Neural progenitor cell (in vitro differentiated cells): ENCODE results near the gene SMOC2. TPM values are rescaled to one million over a fixed set of nuclear protein-coding genes. Genes with fewer than 3 reads are reported as not detected.

Experiments
- DNase-seq: peaks from one replicate; pipeline ENCODE4 v3.0.0-alpha.2; 2016; ENCODE audit warnings: low spot score
- H2AFZ ChIP-seq: fragments of 200-600 bp; sonication (generic); replicated peaks from 2 replicates; pipeline ENCODE4 v1.6.1; 2016; ENCODE audit warnings: antibody characterized with exemption
- H3F3A ChIP-seq: fragments of 200-600 bp; sonication (generic); 2 replicates; pipeline ENCODE4 v1.6.1; 2016; ENCODE audit warnings: antibody characterized with exemption, low read depth
- H3K27ac ChIP-seq: fragments of 200-600 bp; sonication (generic); 2 replicates; pipeline ENCODE4 v1.5.1; 2016; ENCODE audit warnings: mild to moderate bottlenecking
- H3K27me3 ChIP-seq: fragments of 200-600 bp; sonication (generic); 2 replicates; pipeline ENCODE4 v1.6.1; 2016; ENCODE audit warnings: mild to moderate bottlenecking, moderate library complexity
- H3K36me3 ChIP-seq: fragments of 200-600 bp; sonication (generic); 2 replicates; pipeline ENCODE4 v1.5.1; 2016
- H3K4me1 ChIP-seq: fragments of 200-600 bp; sonication (generic); 2 replicates; pipeline ENCODE4 v1.6.1; 2016; ENCODE audit warnings: mixed run types
- H3K4me2 ChIP-seq: fragments of 200-600 bp; sonication (generic); 2 replicates; pipeline ENCODE4 v1.6.1; 2016
- H3K4me3 ChIP-seq: fragments of 200-600 bp; sonication (generic); 2 replicates; pipeline ENCODE4 v1.5.1; 2016
- H3K79me2 ChIP-seq: fragments of 200-600 bp; sonication (generic); 2 replicates; pipeline ENCODE4 v1.6.1; 2016; ENCODE audit warnings: low read depth
- H3K9ac ChIP-seq: fragments of 200-600 bp; sonication (generic); 2 replicates; pipeline ENCODE4 v1.6.1; 2016
- H3K9me3 ChIP-seq: fragments of 200-600 bp; sonication (generic); 2 replicates; pipeline ENCODE4 v1.5.1; 2016; ENCODE audit warnings: low read depth
- H4K20me1 ChIP-seq: fragments of 200-600 bp; sonication (generic); 2 replicates; pipeline ENCODE4 v1.6.1; 2016; ENCODE audit warnings: low read depth
- H3K27ac Mint-ChIP-seq: 3 replicates; pipeline ENCODE4 v1.8.0; 2021; ENCODE audit warnings: mixed read lengths
- H3K27me3 Mint-ChIP-seq: 2 replicates; pipeline ENCODE4 v1.8.0; 2022; ENCODE audit warnings: low read depth, mild to moderate bottlenecking, inconsistent platforms, moderate library complexity, mixed read lengths; ENCODE audit not compliant: insufficient read depth
- H3K36me3 Mint-ChIP-seq: 3 replicates; pipeline ENCODE4 v1.8.0; 2021; ENCODE audit warnings: mixed read lengths
- H3K4me1 Mint-ChIP-seq: 3 replicates; pipeline ENCODE4 v1.8.0; 2021; ENCODE audit warnings: mixed read lengths
- H3K4me3 Mint-ChIP-seq: 3 replicates; pipeline ENCODE4 v1.8.0; 2021; ENCODE audit warnings: mild to moderate bottlenecking, moderate library complexity, mixed read lengths
- H3K9me3 Mint-ChIP-seq: 3 replicates; pipeline ENCODE4 v1.8.0; 2020; ENCODE audit warnings: mixed read lengths
- EZH2 ChIP-seq: fragments of 200-600 bp; sonication (generic); IDR thresholded peaks from 2 replicates; pipeline ENCODE4 v1.6.1; 2017; ENCODE audit warnings: antibody characterized with exemption, mild to moderate bottlenecking, moderate library complexity
- EZH2phosphoT487 ChIP-seq: fragments of 200-600 bp; sonication (generic); IDR thresholded peaks from 2 replicates; pipeline ENCODE4 v1.6.1; 2017; ENCODE audit warnings: antibody characterized with exemption
- total RNA-seq: library from RNA; depleted of rRNA; stranded (reverse); fragments of >200 nt; gene quantifications from 2 replicates; pipeline ENCODE4 v1.2.3, GENCODE V29; 2015; ENCODE audit warnings: low replicate concordance
- TF ChIP-seq, protein P1 (sequence below): fragments of 200-600 bp; sonication (generic); IDR thresholded peaks from 2 replicates; pipeline ENCODE4 v1.5.1; 2017; ENCODE audit warnings: antibody characterized with exemption, mild to moderate bottlenecking

Gene SMOC2
- total RNA-seq, 1 donor from 2014 or later, result 0.75 TPM

- Mint-ChIP-seq H3K27ac (no peak overlapping the region), H3K4me3 (no peak overlapping the region), H3K4me1 (peaks cover 2% of the 10 kb centered on the region), H3K36me3 (no peaks in the 10 kb centered on the region), H3K27me3 (peaks cover 5% of the 10 kb centered on the region), H3K9me3 (peaks cover 15% of the 10 kb centered on the region)
- no peak overlapping the region for H3K4me2 ChIP-seq
- no peak overlapping the region for H3K27ac ChIP-seq
- no peak overlapping the region for H3K4me3 ChIP-seq
- TF ChIP-seq, protein P1, sequence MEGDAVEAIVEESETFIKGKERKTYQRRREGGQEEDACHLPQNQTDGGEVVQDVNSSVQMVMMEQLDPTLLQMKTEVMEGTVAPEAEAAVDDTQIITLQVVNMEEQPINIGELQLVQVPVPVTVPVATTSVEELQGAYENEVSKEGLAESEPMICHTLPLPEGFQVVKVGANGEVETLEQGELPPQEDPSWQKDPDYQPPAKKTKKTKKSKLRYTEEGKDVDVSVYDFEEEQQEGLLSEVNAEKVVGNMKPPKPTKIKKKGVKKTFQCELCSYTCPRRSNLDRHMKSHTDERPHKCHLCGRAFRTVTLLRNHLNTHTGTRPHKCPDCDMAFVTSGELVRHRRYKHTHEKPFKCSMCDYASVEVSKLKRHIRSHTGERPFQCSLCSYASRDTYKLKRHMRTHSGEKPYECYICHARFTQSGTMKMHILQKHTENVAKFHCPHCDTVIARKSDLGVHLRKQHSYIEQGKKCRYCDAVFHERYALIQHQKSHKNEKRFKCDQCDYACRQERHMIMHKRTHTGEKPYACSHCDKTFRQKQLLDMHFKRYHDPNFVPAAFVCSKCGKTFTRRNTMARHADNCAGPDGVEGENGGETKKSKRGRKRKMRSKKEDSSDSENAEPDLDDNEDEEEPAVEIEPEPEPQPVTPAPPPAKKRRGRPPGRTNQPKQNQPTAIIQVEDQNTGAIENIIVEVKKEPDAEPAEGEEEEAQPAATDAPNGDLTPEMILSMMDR, result no peak
- TF ChIP-seq EZH2 (no peak), EZH2phosphoT487 (no peak)
- no peaks in the 10 kb centered on the region for H3K4me1 ChIP-seq
- no peaks in the 10 kb centered on the region for H3K27me3 ChIP-seq
- no peak for DNase-seq
- H3K79me2 ChIP-seq, result no peaks in the 10 kb centered on the region
- H4K20me1 ChIP-seq, result no peaks in the 10 kb centered on the region
- H3F3A ChIP-seq, result no peaks in the 10 kb centered on the region
- no peak overlapping the region for H2AFZ ChIP-seq
- H3K36me3 ChIP-seq, result no peaks in the 10 kb centered on the region
- no peaks in the 10 kb centered on the region for H3K9me3 ChIP-seq
- H3K9ac ChIP-seq, result no peak overlapping the region
These were observed 273.7 kb downstream of the SMOC2 start for GRCh38 chr6:168714547-168715260.

- Histone ChIP-seq H3K4me2 (no peak overlapping the region), H3K9ac (no peak overlapping the region), H3F3A (no peaks in the 10 kb centered on the region), H3K4me1 (no peaks in the 10 kb centered on the region), H3K27me3 (no peaks in the 10 kb centered on the region), H3K4me3 (no peak overlapping the region), H3K79me2 (no peaks in the 10 kb centered on the region), H3K27ac (no peak overlapping the region), H3K9me3 (no peaks in the 10 kb centered on the region), H4K20me1 (no peaks in the 10 kb centered on the region), H3K36me3 (no peaks in the 10 kb centered on the region), H2AFZ (no peak overlapping the region)
- DNase-seq, result no peak
- Mint-ChIP-seq H3K4me1 (no peaks in the 10 kb centered on the region), H3K36me3 (no peaks in the 10 kb centered on the region), H3K27me3 (peaks cover 5% of the 10 kb centered on the region), H3K27ac (no peak overlapping the region), H3K9me3 (peaks cover 15% of the 10 kb centered on the region), H3K4me3 (no peak overlapping the region)
- TF ChIP-seq, protein P1, result no peak
- TF ChIP-seq EZH2phosphoT487 (no peak), EZH2 (no peak)
These were observed 274.9 kb downstream of the SMOC2 start for GRCh38 chr6:168715643-168716481.

DNA sequence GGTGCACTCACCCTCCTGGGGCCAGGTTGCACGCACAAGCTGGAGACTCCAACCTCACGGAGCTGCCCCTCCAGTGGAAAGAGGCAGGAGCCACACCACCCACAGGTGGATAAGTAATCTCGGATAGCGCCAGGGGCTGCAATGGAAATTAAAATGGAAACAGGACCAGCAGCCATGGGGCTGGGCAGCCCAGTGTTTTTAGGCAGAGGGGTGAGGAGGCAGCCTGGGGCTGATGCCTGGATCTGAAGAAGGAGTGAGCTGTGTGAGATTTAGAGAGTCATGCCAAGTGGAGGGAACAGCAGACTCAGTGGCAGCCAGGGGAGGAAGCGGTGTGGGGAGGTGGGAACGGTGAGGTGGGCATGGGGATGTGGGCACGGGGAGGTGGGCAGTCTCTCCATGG is 275.6 kb downstream of the SMOC2 start:
- Histone ChIP-seq H2AFZ (no peak overlapping the region), H3K9me3 (no peaks in the 10 kb centered on the region), H3K27ac (no peak overlapping the region), H3K4me1 (no peaks in the 10 kb centered on the region), H3K36me3 (no peaks in the 10 kb centered on the region), H4K20me1 (no peaks in the 10 kb centered on the region), H3K9ac (no peak overlapping the region), H3K27me3 (no peaks in the 10 kb centered on the region), H3F3A (no peaks in the 10 kb centered on the region), H3K79me2 (no peaks in the 10 kb centered on the region), H3K4me3 (no peak overlapping the region), H3K4me2 (no peak overlapping the region)
- DNase-seq, result no peak
- Mint-ChIP-seq H3K9me3 (peaks cover 16% of the 10 kb centered on the region), H3K27ac (no peak overlapping the region), H3K27me3 (peaks cover 5% of the 10 kb centered on the region), H3K4me1 (no peaks in the 10 kb centered on the region), H3K4me3 (no peak overlapping the region), H3K36me3 (no peaks in the 10 kb centered on the region)
- TF ChIP-seq EZH2phosphoT487 (no peak), EZH2 (no peak)
- TF ChIP-seq, protein P1, result no peak
